IMR-90 (cell line): ENCODE data around the gene SLC38A4. TPM values are rescaled to one million over a fixed set of nuclear protein-coding genes. Genes with fewer than 3 reads are reported as not detected.
"Not testable (repeated sequence)": the region's sequence is repeated elsewhere in the genome, so short reads cannot be mapped to it uniquely, and the experiment has no call there.

Experiments
- ATAC-seq: fragments of 200-7000 bp; cut with Tn5 transposase; 2 replicates; pipeline ENCODE4 v1.9.1; 2020; ENCODE audit warnings: low read depth, mild to moderate bottlenecking, moderate library complexity
- BruUV-seq: library from RNA; stranded (reverse); fragments of 400-500 nt; replicated peaks from 2 replicates; lab custom pipeline; 2021; lab: Mats Ljungman, UMichigan
- CTCF ChIA-PET: fragments of 300-600 bp; formaldehyde crosslinking; extraction: SDS; loops from one replicate; lab custom pipeline; 2021; ENCODE audit warnings: antibody characterized with exemption; lab: Yijun Ruan, JAX
- POLR2A ChIA-PET: fragments of 300-600 bp; sonication (Branson Sonifier 250); formaldehyde crosslinking; loops from one replicate; lab custom pipeline; 2022; ENCODE audit warnings: antibody characterized with exemption; ENCODE audit not compliant: unreplicated experiment; lab: Charles Lee
- DNase-seq: peaks from one replicate; pipeline ENCODE4 v3.0.0; 2013
- H2AFZ ChIP-seq: replicated peaks from 2 replicates; pipeline ENCODE3; 2013; ENCODE audit warnings: low read length, mild to moderate bottlenecking; ENCODE audit not compliant: poor library complexity
- H2AK5ac ChIP-seq: 2 replicates; pipeline ENCODE4 v1.6.1; 2013; ENCODE audit warnings: low read depth, low read length, inconsistent platforms
- H2AK9ac ChIP-seq: replicated peaks from 2 replicates; pipeline ENCODE3; 2013; ENCODE audit warnings: mild to moderate bottlenecking, low read depth, low read length, moderate library complexity; ENCODE audit not compliant: poor library complexity
- H2BK120ac ChIP-seq: 2 replicates; pipeline ENCODE4 v1.6.1; 2013; ENCODE audit warnings: low read depth, low read length, inconsistent platforms
- H2BK15ac ChIP-seq: 3 replicates; pipeline ENCODE4 v1.6.1; 2013; ENCODE audit warnings: low read depth, low read length, inconsistent platforms
- H2BK20ac ChIP-seq: 2 replicates; pipeline ENCODE4 v1.6.1; 2013; ENCODE audit warnings: low read depth, mild to moderate bottlenecking, inconsistent platforms, low read length, moderate library complexity
- H2BK5ac ChIP-seq: 2 replicates; pipeline ENCODE4 v1.6.1; 2013; ENCODE audit warnings: mild to moderate bottlenecking, low read depth, low read length, inconsistent platforms; ENCODE audit not compliant: poor library complexity, severe bottlenecking
- H3K14ac ChIP-seq: replicated peaks from 2 replicates; pipeline ENCODE4 v1.6.1; 2013; ENCODE audit warnings: low read depth, low read length, inconsistent platforms
- H3K18ac ChIP-seq: 2 replicates; pipeline ENCODE4 v1.6.1; 2013; ENCODE audit warnings: low read depth, low read length, control low read depth
- H3K23ac ChIP-seq: 2 replicates; pipeline ENCODE4 v1.6.1; 2013; ENCODE audit warnings: low read depth, low read length, inconsistent platforms
- H3K27ac ChIP-seq: 2 replicates; pipeline ENCODE4 v1.5.1; 2013; ENCODE audit warnings: mild to moderate bottlenecking, control low read depth, low read length; ENCODE audit not compliant: insufficient read depth
- H3K27me3 ChIP-seq: 2 replicates; pipeline ENCODE4 v1.6.1; 2013; ENCODE audit warnings: low read length; ENCODE audit not compliant: control insufficient read depth, insufficient read depth
- H3K36me3 ChIP-seq: 2 replicates; pipeline ENCODE4 v1.6.1; 2013; ENCODE audit warnings: low read length, mixed read lengths; ENCODE audit not compliant: control insufficient read depth, insufficient read depth
- H3K4ac ChIP-seq: 2 replicates; pipeline ENCODE4 v1.6.1; 2013; ENCODE audit warnings: low read depth, low read length, inconsistent platforms
- H3K4me1 ChIP-seq: 2 replicates; pipeline ENCODE4 v1.6.1; 2013; ENCODE audit warnings: low read length, mixed read lengths; ENCODE audit not compliant: control insufficient read depth, insufficient read depth
- H3K4me2 ChIP-seq: 2 replicates; pipeline ENCODE4 v1.6.1; 2013; ENCODE audit warnings: low read depth, mild to moderate bottlenecking, control low read depth, low read length, moderate library complexity
- H3K4me3 ChIP-seq: 2 replicates; pipeline ENCODE4 v1.5.1; 2013; ENCODE audit warnings: low read depth, mild to moderate bottlenecking, control low read depth, low read length, moderate library complexity; ENCODE audit not compliant: insufficient read depth
- H3K56ac ChIP-seq: 2 replicates; pipeline ENCODE4 v1.6.1; 2013; ENCODE audit warnings: low read length, inconsistent platforms; ENCODE audit not compliant: insufficient read depth; ENCODE audit errors: extremely low read depth
- H3K79me1 ChIP-seq, 2 experiments: 2 replicates each; pipeline ENCODE4 v1.6.1; 2013; ENCODE audit warnings: low read length in 2 of 2, inconsistent platforms in 1 of 2, low read depth in 1 of 2
- H3K9ac ChIP-seq: 2 replicates; pipeline ENCODE4 v1.6.1; 2013; ENCODE audit warnings: low read depth, low read length, control low read depth
- H3K9me1 ChIP-seq: 2 replicates; pipeline ENCODE4 v1.6.1; 2013; ENCODE audit warnings: low read length, inconsistent platforms; ENCODE audit not compliant: insufficient read depth
- H3K9me3 ChIP-seq: 2 replicates; pipeline ENCODE4 v1.6.1; 2013; ENCODE audit warnings: low read length; ENCODE audit not compliant: control insufficient read depth, insufficient read depth
- H4K20me1 ChIP-seq: 2 replicates; pipeline ENCODE4 v1.6.1; 2013; ENCODE audit warnings: low read length, inconsistent platforms; ENCODE audit not compliant: insufficient read depth
- H4K5ac ChIP-seq: 2 replicates; pipeline ENCODE4 v1.6.1; 2013; ENCODE audit warnings: mild to moderate bottlenecking, low read depth, low read length, control low read depth
- H4K8ac ChIP-seq, 2 experiments: 2 replicates each; pipeline ENCODE4 v1.6.1; 2013; ENCODE audit warnings: low read depth in 2 of 2, low read length in 2 of 2, control low read depth in 1 of 2, inconsistent platforms in 1 of 2
- H4K91ac ChIP-seq: 2 replicates; pipeline ENCODE4 v1.6.1; 2013; ENCODE audit warnings: low read depth, low read length, inconsistent platforms; ENCODE audit not compliant: insufficient read depth
- MAFK ChIP-seq: IDR thresholded peaks from 2 replicates; pipeline ENCODE4 v1.6.1; 2012; ENCODE audit warnings: low read depth, low read length, improper control_type of control experiment
- NFE2L2 ChIP-seq: fragments of 150-350 bp; IDR thresholded peaks from 2 replicates; pipeline ENCODE4 v1.6.1; 2016; ENCODE audit warnings: low read depth, mild to moderate bottlenecking, low read length
- WGBS, 2 experiments: methylation state at CpG; one replicate each; pipeline versions ENCODE4 v1.1.5 to v1.1.7; 2013; ENCODE audit warnings: missing lambda C conversion rate in 2 of 2; ENCODE audit not compliant: insufficient read length in 1 of 2; ENCODE audit errors: extremely low coverage in 2 of 2; 5-methylcytosine and 5-hydroxymethylcytosine counted together
- dilution Hi-C: fragments of 300-500 bp; cut with HindIII; formaldehyde crosslinking; loops from one replicate; pipeline ENCODE4 v1.14.3; 2018; ENCODE audit warnings: low sequenced_read_pairs; ENCODE audit not compliant: unreplicated experiment
- in situ Hi-C: fragments of 300-500 bp; cut with MboI; formaldehyde crosslinking; loops from 3 replicates; pipeline ENCODE4 v1.14.3; 2019; ENCODE audit warnings: low sequenced_read_pairs, inconsistent platforms, mixed read lengths
- intact Hi-C: fragments of 100-400 bp; cut with micrococcal nuclease; formaldehyde crosslinking; loops from 2 replicates; pipeline ENCODE4 v1.10.0; 2022
- polyA plus RNA-seq, 3 experiments: library from polyadenylated mRNA; depleted of rRNA; stranded (reverse); fragments of >200 nt; gene quantifications; 2 replicates each; pipeline ENCODE4 v1.2.3, GENCODE V29; 2012; ENCODE audit warnings: low replicate concordance in 1 of 3
- total RNA-seq: library from RNA; depleted of rRNA; stranded (reverse); fragments of >200 nt; gene quantifications from 2 replicates; pipeline ENCODE4 v1.2.3, GENCODE V29; 2012

The SLC38A4 gene
- total and polyA plus RNA-seq, 2 of the 4 experiments (the other 2 are of a cell fraction) = 2.3 to 2.7 TPM

GRCh38 chr12:46854188-46854587 lies 28.4 kb upstream of the SLC38A4 start:
- H3K18ac ChIP-seq, H2AK5ac ChIP-seq, H2AK9ac ChIP-seq, H2BK120ac ChIP-seq, H3K36me3 ChIP-seq, POLR2A ChIA-PET, H3K23ac ChIP-seq, H4K5ac ChIP-seq, H3K79me1 ChIP-seq, H3K27ac ChIP-seq, H3K56ac ChIP-seq, H3K4me3 ChIP-seq, BruUV-seq, H4K91ac ChIP-seq, H2AFZ ChIP-seq, H3K4me1 ChIP-seq, H2BK15ac ChIP-seq, intact Hi-C loops, dilution Hi-C loops, H3K14ac ChIP-seq, ATAC-seq, H2BK20ac ChIP-seq, H3K4ac ChIP-seq, H4K8ac ChIP-seq, CTCF ChIA-PET, H3K27me3 ChIP-seq, H3K9ac ChIP-seq, H4K20me1 ChIP-seq, H3K4me2 ChIP-seq, H3K9me1 ChIP-seq, H2BK5ac ChIP-seq, in situ Hi-C loops, DNase-seq: not testable (repeated sequence)
- TF ChIP-seq MAFK (peak; percentile 59), NFE2L2 (peak; percentile 44; the same call in 1 of the 2 replicates)
- peaks cover 10% of the 10 kb centered on the region for H3K9me3 ChIP-seq

- intact Hi-C loops, H2AFZ ChIP-seq, H2AK9ac ChIP-seq, DNase-seq, H3K56ac ChIP-seq, H3K9me3 ChIP-seq, H2BK15ac ChIP-seq, H2AK5ac ChIP-seq, dilution Hi-C loops, H3K36me3 ChIP-seq, BruUV-seq, H3K14ac ChIP-seq, in situ Hi-C loops, H2BK120ac ChIP-seq, H3K4me3 ChIP-seq, H2BK20ac ChIP-seq, H3K27me3 ChIP-seq, H3K4me1 ChIP-seq, H4K20me1 ChIP-seq, H3K79me1 ChIP-seq, H2BK5ac ChIP-seq, H3K23ac ChIP-seq, CTCF ChIA-PET, H3K4ac ChIP-seq, H4K5ac ChIP-seq, H3K27ac ChIP-seq, H3K18ac ChIP-seq, H3K9me1 ChIP-seq, H3K4me2 ChIP-seq, H4K91ac ChIP-seq, H4K8ac ChIP-seq, ATAC-seq, POLR2A ChIA-PET, H3K9ac ChIP-seq: not testable (repeated sequence)
- 87% methylated on average over 3 of the region's 8 CpGs; no CpG with 5 or more reads in 1 of the 2 experiments for WGBS, 2 experiments
Measured at GRCh38 chr12:46848792-46849191, 23.0 kb upstream of the SLC38A4 start.
